Right lobe of liver (tissue), 4 donors: ENCODE data around the gene NAXD.

Source experiments
- POLR2A ChIP-seq: fragments of 450-650 bp; IDR thresholded peaks from one replicate; pipeline ENCODE4 v1.6.1; 2017; ENCODE audit warnings: antibody characterized with exemption, mild to moderate bottlenecking
- TF ChIP-seq, protein P1 (sequence below), 4 donors: fragments of 200-600 bp in 3 of 4; fragments of 450-650 bp in 1 of 4; IDR thresholded peaks; one replicate each; pipeline versions ENCODE4 v1.5.1 to v1.8.0; 2016 to 2022; ENCODE audit warnings: antibody characterized with exemption in 4 of 4, mild to moderate bottlenecking in 2 of 4
- donor health status: DM: no; HTN: no; CAD: no.
- donor health status: DM: no; HTN: no; CAD: no.
- donor health status: DM: no; HTN: yes; CAD: no.

- TF ChIP-seq, protein P1, sequence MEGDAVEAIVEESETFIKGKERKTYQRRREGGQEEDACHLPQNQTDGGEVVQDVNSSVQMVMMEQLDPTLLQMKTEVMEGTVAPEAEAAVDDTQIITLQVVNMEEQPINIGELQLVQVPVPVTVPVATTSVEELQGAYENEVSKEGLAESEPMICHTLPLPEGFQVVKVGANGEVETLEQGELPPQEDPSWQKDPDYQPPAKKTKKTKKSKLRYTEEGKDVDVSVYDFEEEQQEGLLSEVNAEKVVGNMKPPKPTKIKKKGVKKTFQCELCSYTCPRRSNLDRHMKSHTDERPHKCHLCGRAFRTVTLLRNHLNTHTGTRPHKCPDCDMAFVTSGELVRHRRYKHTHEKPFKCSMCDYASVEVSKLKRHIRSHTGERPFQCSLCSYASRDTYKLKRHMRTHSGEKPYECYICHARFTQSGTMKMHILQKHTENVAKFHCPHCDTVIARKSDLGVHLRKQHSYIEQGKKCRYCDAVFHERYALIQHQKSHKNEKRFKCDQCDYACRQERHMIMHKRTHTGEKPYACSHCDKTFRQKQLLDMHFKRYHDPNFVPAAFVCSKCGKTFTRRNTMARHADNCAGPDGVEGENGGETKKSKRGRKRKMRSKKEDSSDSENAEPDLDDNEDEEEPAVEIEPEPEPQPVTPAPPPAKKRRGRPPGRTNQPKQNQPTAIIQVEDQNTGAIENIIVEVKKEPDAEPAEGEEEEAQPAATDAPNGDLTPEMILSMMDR (IDR thresholded peaks at IDR 0.05), result no peak
- TF ChIP-seq POLR2A, result no peak
These were observed 38.5 kb downstream of the NAXD start for GRCh38 chr13:110653851-110654250.
